HepG2 (cell line): ENCODE measurements around the gene PLEKHO1. TPM values are rescaled to one million over a fixed set of nuclear protein-coding genes. Genes with fewer than 3 reads are reported as not detected.

Source experiments
- ATAC-seq: fragments of 200-7000 bp; cut with Tn5 transposase; 3 replicates; pipeline ENCODE4 v1.9.1; 2020; ENCODE audit warnings: mild to moderate bottlenecking, moderate library complexity
- BruUV-seq: library from RNA; stranded (reverse); fragments of 400-500 nt; replicated peaks from 2 replicates; lab custom pipeline; 2021; lab: Mats Ljungman, UMichigan
- CTCF ChIA-PET: fragments of 300-600 bp; formaldehyde crosslinking; extraction: SDS; loops from one replicate; lab custom pipeline; 2021; ENCODE audit warnings: low total read pairs, inconsistent platforms, low intra/inter-chr PET ratio; lab: Yijun Ruan, JAX
- POLR2A ChIA-PET: fragments of 350-600 bp; sonication (Branson Sonifier 250); formaldehyde crosslinking; loops from one replicate; lab custom pipeline; 2020; ENCODE audit warnings: antibody characterized with exemption, inconsistent platforms; lab: Yijun Ruan, JAX
- DNase-seq: peaks from one replicate; pipeline ENCODE4 v3.0.0-alpha.2; 2015; ENCODE audit warnings: low spot score
- FAIRE-seq: peaks from 3 replicates; lab custom pipeline; 2011; peaks lifted over from hg19 to GRCh38; lab: Jason Lieb, UNC
- H2AFZ ChIP-seq: one replicate; pipeline ENCODE4 v1.6.1; 2011; ENCODE audit warnings: low read length, inconsistent platforms
- H3K27ac ChIP-seq: fragments of 300-600 bp; 3 replicates; pipeline ENCODE4 v1.8.0; 2011; ENCODE audit warnings: mixed run types, mild to moderate bottlenecking, mixed read lengths, low read length, inconsistent platforms; ENCODE audit not compliant: insufficient read depth; ENCODE audit errors: extremely low read length
- H3K27me3 ChIP-seq, 2 experiments: fragments of 200-600 bp in 1 of 2; 2 replicates in 1 of 2; 3 replicates in 1 of 2; pipeline versions ENCODE4 v1.6.0 to v1.8.0; 2011; ENCODE audit warnings: low read length in 2 of 2, mild to moderate bottlenecking in 2 of 2, moderate library complexity in 2 of 2, inconsistent platforms in 1 of 2; ENCODE audit not compliant: insufficient read depth in 2 of 2, control insufficient read depth in 1 of 2
- H3K36me3 ChIP-seq, 2 experiments: fragments of 200-600 bp in 1 of 2; replicated peaks in 1 of 2; 2 replicates in 1 of 2; 3 replicates in 1 of 2; pipeline versions ENCODE4 v1.5.1 to v1.8.0; 2011; ENCODE audit warnings: low read length in 2 of 2, inconsistent platforms in 1 of 2; ENCODE audit not compliant: insufficient read depth in 2 of 2, control insufficient read depth in 1 of 2
- H3K4me1 ChIP-seq: 2 replicates; pipeline ENCODE4 v1.5.1; 2012; ENCODE audit warnings: low read length, inconsistent platforms; ENCODE audit not compliant: insufficient read depth
- H3K4me2 ChIP-seq: 2 replicates; pipeline ENCODE4 v1.6.0; 2011; ENCODE audit warnings: low read depth, low read length, inconsistent platforms
- H3K4me3 ChIP-seq, 3 experiments: fragments of 200-600 bp in 1 of 3; sonication (generic), shearing (Covaris generic) in 1 of 3; replicated peaks in 1 of 3; 2 replicates each; pipeline ENCODE4 v1.5.1; 2011 to 2016; ENCODE audit warnings: low read length in 3 of 3, inconsistent platforms in 2 of 3, low read depth in 2 of 3, mild to moderate bottlenecking in 2 of 3, control low read depth in 1 of 3, mixed read lengths in 1 of 3; ENCODE audit not compliant: insufficient read depth in 1 of 3
- H3K79me2 ChIP-seq: one replicate; pipeline ENCODE4 v1.6.1; 2011; ENCODE audit warnings: low read length, inconsistent platforms; ENCODE audit not compliant: insufficient read depth
- H3K9ac ChIP-seq: 2 replicates; pipeline ENCODE4 v1.6.0; 2011; ENCODE audit warnings: mild to moderate bottlenecking, low read depth, low read length, inconsistent platforms; ENCODE audit not compliant: insufficient read depth
- H3K9me3 ChIP-seq: 2 replicates; pipeline ENCODE4 v1.5.1; 2012; ENCODE audit warnings: mild to moderate bottlenecking, low read length
- H4K20me1 ChIP-seq: 2 replicates; pipeline ENCODE4 v1.6.0; 2011; ENCODE audit warnings: inconsistent platforms, mild to moderate bottlenecking, low read length, moderate library complexity; ENCODE audit not compliant: insufficient read depth
- ARID4A ChIP-seq: sonication (generic); formaldehyde crosslinking; IDR thresholded peaks from 2 replicates; pipeline ENCODE4 v1.5.0; 2020; ENCODE audit warnings: mild to moderate bottlenecking, missing genetic modification reagents, borderline replicate concordance
- FOSL1 ChIP-seq: sonication (generic); formaldehyde crosslinking; IDR thresholded peaks from 2 replicates; pipeline ENCODE4 v1.9.0; 2021; ENCODE audit warnings: missing genetic modification reagents, borderline replicate concordance
- FOXC1 ChIP-seq: sonication (generic); formaldehyde crosslinking; IDR thresholded peaks from 2 replicates; pipeline ENCODE4 v1.8.0; 2022; ENCODE audit warnings: mild to moderate bottlenecking, missing genetic modification reagents, borderline replicate concordance
- KLF15 ChIP-seq: sonication (generic); formaldehyde crosslinking; IDR thresholded peaks from 2 replicates; pipeline ENCODE4 v1.8.1; 2023; ENCODE audit warnings: borderline replicate concordance, mild to moderate bottlenecking, inconsistent platforms, missing genetic modification reagents, mixed read lengths
- NFYB ChIP-seq: sonication (generic); formaldehyde crosslinking; IDR thresholded peaks from 2 replicates; pipeline ENCODE4 v1.4.0; 2020; ENCODE audit warnings: missing genetic modification reagents
- NFYC ChIP-seq: IDR thresholded peaks from 2 replicates; pipeline ENCODE4 v1.6.1; 2016; ENCODE audit warnings: missing genetic modification reagents, missing compliant biosample characterization
- ZNF350 ChIP-seq: sonication (generic); formaldehyde crosslinking; IDR thresholded peaks from 2 replicates; pipeline ENCODE4 v1.4.0; 2020; ENCODE audit warnings: mild to moderate bottlenecking, low read depth, missing genetic modification reagents, borderline replicate concordance
- ZNF781 ChIP-seq: sonication (generic); formaldehyde crosslinking; IDR thresholded peaks from 2 replicates; pipeline ENCODE4 v1.5.1; 2020; ENCODE audit warnings: borderline replicate concordance, mild to moderate bottlenecking, missing genetic modification reagents; ENCODE audit errors: not compliant biosample characterization
- WGBS: methylation state at CpG from one replicate; pipeline ENCODE4 v1.1.6; 2017; ENCODE audit warnings: low lambda C conversion rate; 5-methylcytosine and 5-hydroxymethylcytosine counted together
- in situ Hi-C: cut with HindIII; loops from 2 replicates; pipeline ENCODE4 v1.10.0; 2017; ENCODE audit warnings: low pct_unique_long_range_greater_than_20kb; ENCODE audit not compliant: extremely low pct_ligation_motif_present
- intact Hi-C: fragments of 100-400 bp; cut with micrococcal nuclease; formaldehyde crosslinking; loops from one replicate; pipeline ENCODE4 v1.10.0; 2022; ENCODE audit not compliant: unreplicated experiment
- polyA plus RNA-seq, 8 experiments: library from polyadenylated mRNA; depleted of rRNA in 3 of 8; stranded (reverse) in 7 of 8; unstranded in 1 of 8; fragments of >200 nt; fragmentation: Illumina TruSeq in 4 of 8; extraction: Trizol in 4 of 8; gene quantifications; 2 replicates each; pipeline versions ENCODE4 v1.2.1 to v1.2.3, GENCODE V29; 2011 to 2016; ENCODE audit warnings: low read depth in 4 of 8, missing spikeins in 1 of 8, mixed read lengths in 1 of 8; ENCODE audit not compliant: insufficient read depth in 1 of 8
- total RNA-seq, 5 experiments: library from RNA; depleted of rRNA; stranded (reverse); fragments of >200 nt; fragmentation: Illumina TruSeq; extraction: Trizol; gene quantifications; 2 replicates each; pipeline ENCODE4 v1.2.3, GENCODE V29; 2016; ENCODE audit warnings: low read depth in 1 of 5
- TF ChIP-seq, protein P1 (sequence below): sonication (generic); formaldehyde crosslinking; IDR thresholded peaks from 2 replicates; pipeline ENCODE4 v1.8.0; 2022; ENCODE audit warnings: missing genetic modification reagents, mild to moderate bottlenecking, moderate library complexity, borderline replicate concordance
- TF ChIP-seq, protein P2 (sequence below): IDR thresholded peaks from 2 replicates; pipeline ENCODE4 v1.6.1; 2016

Gene PLEKHO1
- total and polyA plus RNA-seq, 2 of the 13 experiments (the other 11 are each of a cell fraction or from before 2014, with no cell fraction given) = 9.8 to 10.1 TPM

GRCh38 chr1:150148837-150149270 is 862 bp upstream of the PLEKHO1 start:
- TSS peak; percentile 92 for BruUV-seq
- ChIA-PET CTCF (no interaction called here), POLR2A (interaction anchor here (2.1 kb wide), 1 partner anchor 13 kb away, joined by 4 read pairs; no protein-coding TSS in a partner anchor)
- Histone ChIP-seq H3K79me2 (no peaks in the 10 kb centered on the region), H3K27me3 (no peaks in the 10 kb centered on the region), H3K4me1 (peaks cover 25% of the 10 kb centered on the region), H3K9ac (peak overlapping the region; percentile 75; the same call in 1 of the 2 replicates), H4K20me1 (no peaks in the 10 kb centered on the region), H3K4me3 (peak overlapping the region; percentile 74 to 83 (median 76); a peak in 5 of 6 replicates), H3K9me3 (no peaks in the 10 kb centered on the region), H3K36me3 (peaks cover 2 to 3% of the 10 kb centered on the region in 2 experiments; a peak in 2 of 5 replicates), H2AFZ (no peak overlapping the region), H3K4me2 (peak overlapping the region; percentile 82), H3K27ac (no peak overlapping the region)
- 64% methylated on average over 8 of the region's 8 CpGs for WGBS
- DNase-seq (no peak), ATAC-seq (peak; percentile 31), FAIRE-seq (no peak)
- intact Hi-C loops (no loop called here), in situ Hi-C loops (no loop called here)
- TF ChIP-seq ARID4A (CRISPR knock-in tag) (no peak), FOSL1 (CRISPR knock-in tag) (no peak), KLF15 (no peak), ZNF350 (CRISPR knock-in tag) (no peak), NFYC (CRISPR knock-in tag) (no peak), NFYB (CRISPR knock-in tag) (no peak), FOXC1 (CRISPR knock-in tag) (no peak), ZNF781 (CRISPR knock-in tag) (no peak)
- TF ChIP-seq, protein P1, sequence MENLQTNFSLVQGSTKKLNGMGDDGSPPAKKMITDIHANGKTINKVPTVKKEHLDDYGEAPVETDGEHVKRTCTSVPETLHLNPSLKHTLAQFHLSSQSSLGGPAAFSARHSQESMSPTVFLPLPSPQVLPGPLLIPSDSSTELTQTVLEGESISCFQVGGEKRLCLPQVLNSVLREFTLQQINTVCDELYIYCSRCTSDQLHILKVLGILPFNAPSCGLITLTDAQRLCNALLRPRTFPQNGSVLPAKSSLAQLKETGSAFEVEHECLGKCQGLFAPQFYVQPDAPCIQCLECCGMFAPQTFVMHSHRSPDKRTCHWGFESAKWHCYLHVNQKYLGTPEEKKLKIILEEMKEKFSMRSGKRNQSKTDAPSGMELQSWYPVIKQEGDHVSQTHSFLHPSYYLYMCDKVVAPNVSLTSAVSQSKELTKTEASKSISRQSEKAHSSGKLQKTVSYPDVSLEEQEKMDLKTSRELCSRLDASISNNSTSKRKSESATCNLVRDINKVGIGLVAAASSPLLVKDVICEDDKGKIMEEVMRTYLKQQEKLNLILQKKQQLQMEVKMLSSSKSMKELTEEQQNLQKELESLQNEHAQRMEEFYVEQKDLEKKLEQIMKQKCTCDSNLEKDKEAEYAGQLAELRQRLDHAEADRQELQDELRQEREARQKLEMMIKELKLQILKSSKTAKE = no peak
- TF ChIP-seq, protein P2, sequence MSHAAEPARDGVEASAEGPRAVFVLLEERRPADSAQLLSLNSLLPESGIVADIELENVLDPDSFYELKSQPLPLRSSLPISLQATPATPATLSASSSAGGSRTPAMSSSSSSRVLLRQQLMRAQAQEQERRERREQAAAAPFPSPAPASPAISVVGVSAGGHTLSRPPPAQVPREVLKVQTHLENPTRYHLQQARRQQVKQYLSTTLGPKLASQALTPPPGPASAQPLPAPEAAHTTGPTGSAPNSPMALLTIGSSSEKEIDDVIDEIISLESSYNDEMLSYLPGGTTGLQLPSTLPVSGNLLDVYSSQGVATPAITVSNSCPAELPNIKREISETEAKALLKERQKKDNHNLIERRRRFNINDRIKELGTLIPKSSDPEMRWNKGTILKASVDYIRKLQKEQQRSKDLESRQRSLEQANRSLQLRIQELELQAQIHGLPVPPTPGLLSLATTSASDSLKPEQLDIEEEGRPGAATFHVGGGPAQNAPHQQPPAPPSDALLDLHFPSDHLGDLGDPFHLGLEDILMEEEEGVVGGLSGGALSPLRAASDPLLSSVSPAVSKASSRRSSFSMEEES = no peak
